Measurements from ENCODE around the gene CHRNA10.
"Not testable (repeated sequence)": the region's sequence is repeated elsewhere in the genome, so short reads cannot be mapped to it uniquely, and the experiment has no call there.

Gene CHRNA10

GRCh38 chr11:3648843-3649242 lies 22.3 kb downstream of the CHRNA10 start:
- not testable (repeated sequence) for H3K36me3 ChIP-seq (ENCODE audit: control insufficient read depth in 2 of 2, insufficient read depth in 2 of 2, low read length in 2 of 2); H3K9me3 ChIP-seq (ENCODE audit: control insufficient read depth in 2 of 2, low read length in 2 of 2); H3K9ac ChIP-seq (ENCODE audit: low read depth in 1 of 2, low read length in 2 of 2); H3K27ac ChIP-seq (ENCODE audit: low read depth in 2 of 2, low read length in 2 of 2); H3K27me3 ChIP-seq (ENCODE audit: control insufficient read depth in 2 of 2, insufficient read depth in 2 of 2, low read length in 2 of 2); H3K4me3 ChIP-seq (ENCODE audit: low read length in 2 of 2); H3K4me1 ChIP-seq (ENCODE audit: control insufficient read depth in 2 of 2, insufficient read depth in 2 of 2, low read length in 2 of 2)

- Histone ChIP-seq H3K36me3 (ENCODE audit: control insufficient read depth in 2 of 2, insufficient read depth in 2 of 2, low read length in 2 of 2) (no peaks in the 10 kb centered on the region), H3K9ac (ENCODE audit: low read depth in 1 of 2, low read length in 2 of 2) (no peak overlapping the region), H3K27ac (ENCODE audit: low read depth in 2 of 2, low read length in 2 of 2) (no peak overlapping the region), H3K27me3 (ENCODE audit: control insufficient read depth in 2 of 2, insufficient read depth in 2 of 2, low read length in 2 of 2) (peaks cover 4 to 11% of the 10 kb centered on the region in 2 donors), H3K4me1 (ENCODE audit: control insufficient read depth in 2 of 2, insufficient read depth in 2 of 2, low read length in 2 of 2) (peaks cover 10 to 19% of the 10 kb centered on the region in 2 donors), H3K9me3 (ENCODE audit: control insufficient read depth in 2 of 2, low read length in 2 of 2) (no peaks in the 10 kb centered on the region), H3K4me3 (ENCODE audit: low read length in 2 of 2) (no peak overlapping the region)
Measured at GRCh38 chr11:3645552-3645951, 25.6 kb downstream of the CHRNA10 start.

- Histone ChIP-seq H3K9ac (ENCODE audit: low read depth in 1 of 2, low read length in 2 of 2) (no peak within 1 kb of the TSS), H3K27ac (ENCODE audit: low read depth in 2 of 2, low read length in 2 of 2) (no peak within 1 kb of the TSS), H3K9me3 (ENCODE audit: control insufficient read depth in 2 of 2, low read length in 2 of 2) (no peaks in the 10 kb centered on the region), H3K4me3 (ENCODE audit: low read length in 2 of 2) (no peak within 1 kb of the TSS), H3K4me1 (ENCODE audit: control insufficient read depth in 2 of 2, insufficient read depth in 2 of 2, low read length in 2 of 2) (peaks cover 10 to 19% of the 10 kb centered on the region in 2 donors), H3K36me3 (ENCODE audit: control insufficient read depth in 2 of 2, insufficient read depth in 2 of 2, low read length in 2 of 2) (no peaks in the 10 kb centered on the region), H3K27me3 (ENCODE audit: control insufficient read depth in 2 of 2, insufficient read depth in 2 of 2, low read length in 2 of 2) (peaks cover 4 to 11% of the 10 kb centered on the region in 2 donors)
Measured at GRCh38 chr11:3644817-3645235, 26.4 kb downstream of the CHRNA10 start, which contains the start of gene ART1. ART1 (plus strand) TSS chr11:3645128; CDS start chr11:3659214, 14,086 bp downstream.

GRCh38 chr11:3643102-3643546 lies 28.1 kb downstream of the CHRNA10 start:
- H3K27me3 ChIP-seq (ENCODE audit: control insufficient read depth in 2 of 2, insufficient read depth in 2 of 2, low read length in 2 of 2); H3K27ac ChIP-seq (ENCODE audit: low read depth in 2 of 2, low read length in 2 of 2); H3K9ac ChIP-seq (ENCODE audit: low read depth in 1 of 2, low read length in 2 of 2); H3K9me3 ChIP-seq (ENCODE audit: control insufficient read depth in 2 of 2, low read length in 2 of 2); H3K36me3 ChIP-seq (ENCODE audit: control insufficient read depth in 2 of 2, insufficient read depth in 2 of 2, low read length in 2 of 2): not testable (repeated sequence)
- Histone ChIP-seq H3K4me1 (ENCODE audit: control insufficient read depth in 2 of 2, insufficient read depth in 2 of 2, low read length in 2 of 2) (peaks cover 10 to 19% of the 10 kb centered on the region in 2 donors), H3K4me3 (ENCODE audit: low read length in 2 of 2) (peak overlapping the region; percentile 44 to 67)

- H3K9ac ChIP-seq (ENCODE audit: low read depth in 1 of 2, low read length in 2 of 2): peak overlapping the region; percentile 15 to 24
- H3K27ac ChIP-seq (ENCODE audit: low read depth in 2 of 2, low read length in 2 of 2): no peak overlapping the region
- no peaks in the 10 kb centered on the region for H3K36me3 ChIP-seq (ENCODE audit: control insufficient read depth in 2 of 2, insufficient read depth in 2 of 2, low read length in 2 of 2)
- no peaks in the 10 kb centered on the region for H3K9me3 ChIP-seq (ENCODE audit: control insufficient read depth in 2 of 2, low read length in 2 of 2)
- peaks cover 4 to 10% of the 10 kb centered on the region in 2 donors for H3K27me3 ChIP-seq (ENCODE audit: control insufficient read depth in 2 of 2, insufficient read depth in 2 of 2, low read length in 2 of 2)
- peaks cover 10 to 19% of the 10 kb centered on the region in 2 donors for H3K4me1 ChIP-seq (ENCODE audit: control insufficient read depth in 2 of 2, insufficient read depth in 2 of 2, low read length in 2 of 2)
- H3K4me3 ChIP-seq (ENCODE audit: low read length in 2 of 2): peak overlapping the region; percentile 44 to 67
Measured at GRCh38 chr11:3642071-3642951, 28.9 kb downstream of the CHRNA10 start.

- Histone ChIP-seq H3K36me3 (ENCODE audit: control insufficient read depth in 2 of 2, insufficient read depth in 2 of 2, low read length in 2 of 2) (no peaks in the 10 kb centered on the region), H3K27me3 (ENCODE audit: control insufficient read depth in 2 of 2, insufficient read depth in 2 of 2, low read length in 2 of 2) (peaks cover 4 to 10% of the 10 kb centered on the region in 2 donors), H3K4me3 (ENCODE audit: low read length in 2 of 2) (peak within 1 kb of the TSS; percentile 44 to 67), H3K27ac (ENCODE audit: low read depth in 2 of 2, low read length in 2 of 2) (no peak within 1 kb of the TSS), H3K9ac (ENCODE audit: low read depth in 1 of 2, low read length in 2 of 2) (peak within 1 kb of the TSS; percentile 15 to 24), H3K9me3 (ENCODE audit: control insufficient read depth in 2 of 2, low read length in 2 of 2) (no peaks in the 10 kb centered on the region), H3K4me1 (ENCODE audit: control insufficient read depth in 2 of 2, insufficient read depth in 2 of 2, low read length in 2 of 2) (peaks cover 10 to 19% of the 10 kb centered on the region in 2 donors)
Measured at GRCh38 chr11:3641701-3642070, 29.5 kb downstream of the CHRNA10 start, which contains the start of gene ART5. ART5 (minus strand) TSS chr11:3641992; CDS start chr11:3641862, 130 bp downstream.

- Histone ChIP-seq H3K4me1 (ENCODE audit: control insufficient read depth in 2 of 2, insufficient read depth in 2 of 2, low read length in 2 of 2) (peaks cover 10 to 19% of the 10 kb centered on the region in 2 donors), H3K27me3 (ENCODE audit: control insufficient read depth in 2 of 2, insufficient read depth in 2 of 2, low read length in 2 of 2) (peaks cover 4 to 10% of the 10 kb centered on the region in 2 donors), H3K9me3 (ENCODE audit: control insufficient read depth in 2 of 2, low read length in 2 of 2) (no peaks in the 10 kb centered on the region), H3K9ac (ENCODE audit: low read depth in 1 of 2, low read length in 2 of 2) (no peak overlapping the region), H3K36me3 (ENCODE audit: control insufficient read depth in 2 of 2, insufficient read depth in 2 of 2, low read length in 2 of 2) (no peaks in the 10 kb centered on the region), H3K4me3 (ENCODE audit: low read length in 2 of 2) (no peak overlapping the region), H3K27ac (ENCODE audit: low read depth in 2 of 2, low read length in 2 of 2) (no peak overlapping the region)
Measured at GRCh38 chr11:3641191-3641590, 30.0 kb downstream of the CHRNA10 start.

GRCh38 chr11:3639841-3640240 lies 31.3 kb downstream of the CHRNA10 start:
- Histone ChIP-seq H3K4me3 (ENCODE audit: low read length in 2 of 2) (no peak overlapping the region), H3K4me1 (ENCODE audit: control insufficient read depth in 2 of 2, insufficient read depth in 2 of 2, low read length in 2 of 2) (peaks cover 10 to 12% of the 10 kb centered on the region in 2 donors), H3K36me3 (ENCODE audit: control insufficient read depth in 2 of 2, insufficient read depth in 2 of 2, low read length in 2 of 2) (no peaks in the 10 kb centered on the region), H3K27ac (ENCODE audit: low read depth in 2 of 2, low read length in 2 of 2) (no peak overlapping the region), H3K9ac (ENCODE audit: low read depth in 1 of 2, low read length in 2 of 2) (no peak overlapping the region), H3K9me3 (ENCODE audit: control insufficient read depth in 2 of 2, low read length in 2 of 2) (no peaks in the 10 kb centered on the region), H3K27me3 (ENCODE audit: control insufficient read depth in 2 of 2, insufficient read depth in 2 of 2, low read length in 2 of 2) (peaks cover 4 to 6% of the 10 kb centered on the region in 2 donors)

GRCh38 chr11:3638513-3638912 lies 32.7 kb downstream of the CHRNA10 start:
- no peaks in the 10 kb centered on the region for H3K9me3 ChIP-seq (ENCODE audit: control insufficient read depth in 2 of 2, low read length in 2 of 2)
- H3K4me1 ChIP-seq (ENCODE audit: control insufficient read depth in 2 of 2, insufficient read depth in 2 of 2, low read length in 2 of 2): peaks cover 10 to 11% of the 10 kb centered on the region in 2 donors
- H3K9ac ChIP-seq (ENCODE audit: low read depth in 1 of 2, low read length in 2 of 2): no peak overlapping the region
- no peak overlapping the region for H3K27ac ChIP-seq (ENCODE audit: low read depth in 2 of 2, low read length in 2 of 2)
- no peak overlapping the region for H3K4me3 ChIP-seq (ENCODE audit: low read length in 2 of 2)
- H3K27me3 ChIP-seq (ENCODE audit: control insufficient read depth in 2 of 2, insufficient read depth in 2 of 2, low read length in 2 of 2): peaks cover 0 to 6% of the 10 kb centered on the region in 2 donors
- no peaks in the 10 kb centered on the region for H3K36me3 ChIP-seq (ENCODE audit: control insufficient read depth in 2 of 2, insufficient read depth in 2 of 2, low read length in 2 of 2)

GRCh38 chr11:3637201-3637600 lies 34.0 kb downstream of the CHRNA10 start:
- Histone ChIP-seq H3K27me3 (ENCODE audit: control insufficient read depth in 2 of 2, insufficient read depth in 2 of 2, low read length in 2 of 2) (no peaks in the 10 kb centered on the region), H3K9ac (ENCODE audit: low read depth in 1 of 2, low read length in 2 of 2) (no peak overlapping the region), H3K9me3 (ENCODE audit: control insufficient read depth in 2 of 2, low read length in 2 of 2) (no peaks in the 10 kb centered on the region), H3K27ac (ENCODE audit: low read depth in 2 of 2, low read length in 2 of 2) (no peak overlapping the region), H3K4me3 (ENCODE audit: low read length in 2 of 2) (no peak overlapping the region), H3K36me3 (ENCODE audit: control insufficient read depth in 2 of 2, insufficient read depth in 2 of 2, low read length in 2 of 2) (no peaks in the 10 kb centered on the region), H3K4me1 (ENCODE audit: control insufficient read depth in 2 of 2, insufficient read depth in 2 of 2, low read length in 2 of 2) (peaks cover under 1 to 3% of the 10 kb centered on the region in 2 donors)

Measured in mucosa of rectum (tissue), 2 donors.